Umbilical cord (tissue), 2 donors: ENCODE data around the gene BTNL3. TPM values are rescaled to one million over a fixed set of nuclear protein-coding genes. Genes with fewer than 3 reads are reported as not detected.
"Not testable (repeated sequence)": the region's sequence is repeated elsewhere in the genome, so short reads cannot be mapped to it uniquely, and the experiment has no call there.

Source experiments
- DNase-seq: peaks from one replicate; pipeline ENCODE4 v3.0.0-alpha.2; 2015; ENCODE audit warnings: low spot score
- total RNA-seq: library from RNA; depleted of rRNA; stranded (reverse); fragments of >200 nt; gene quantifications from one replicate; pipeline ENCODE4 v1.2.3, GENCODE V29; 2014; ENCODE audit warnings: low replicate concordance; ENCODE audit not compliant: insufficient read depth

Gene BTNL3
- total RNA-seq, result not detected

GRCh38 chr5:180988592-180988991 lies at the start of gene BTNL3:
TSS of gene BTNL3 (plus strand) at chr5:180988846. CDS start at chr5:180989029, 183 bp downstream.
- DNase-seq, result no peak

GRCh38 chr5:180950291-180950949 lies 38.2 kb upstream of the BTNL3 start:
- DNase-seq, result no peak

GRCh38 chr5:180959661-180960060 lies 29.0 kb upstream of the BTNL3 start:
- no peak for DNase-seq

GRCh38 chr5:180960209-180960608 lies 28.4 kb upstream of the BTNL3 start:
- no peak for DNase-seq

- DNase-seq, result no peak
Measured at GRCh38 chr5:180969406-180969805, 19.2 kb upstream of the BTNL3 start.

GRCh38 chr5:180970336-180970735 lies 18.3 kb upstream of the BTNL3 start:
- no peak for DNase-seq

- DNase-seq, result no peak
Measured at GRCh38 chr5:180970875-180971274, 17.8 kb upstream of the BTNL3 start.

- DNase-seq, result no peak
Measured at GRCh38 chr5:180974612-180975315, 13.9 kb upstream of the BTNL3 start.

GRCh38 chr5:180975338-180975737 lies 13.3 kb upstream of the BTNL3 start:
- no peak for DNase-seq

- DNase-seq, result peak; percentile 2
Measured at GRCh38 chr5:180976518-180976917, 12.1 kb upstream of the BTNL3 start.

GRCh38 chr5:180977852-180978251 lies 10.8 kb upstream of the BTNL3 start:
- no peak for DNase-seq

GRCh38 chr5:180982008-180982741 lies 6.5 kb upstream of the BTNL3 start:
- DNase-seq, result no peak

GRCh38 chr5:180988016-180988415 lies 630 bp upstream of the BTNL3 start:
- no peak for DNase-seq

GRCh38 chr5:180990086-180990881 lies 1.6 kb downstream of the BTNL3 start:
- DNase-seq, result no peak

GRCh38 chr5:180990882-180991242 lies 2.2 kb downstream of the BTNL3 start:
- DNase-seq, result no peak

GRCh38 chr5:181001947-181002346 lies 13.3 kb downstream of the BTNL3 start:
- no peak for DNase-seq

GRCh38 chr5:181005791-181006190 lies 17.1 kb downstream of the BTNL3 start:
- no peak for DNase-seq

- no peak for DNase-seq
Measured at GRCh38 chr5:181008136-181008535, 19.5 kb downstream of the BTNL3 start.

- DNase-seq, result not testable (repeated sequence)
Measured at GRCh38 chr5:181010018-181010417, 21.4 kb downstream of the BTNL3 start.

- not testable (repeated sequence) for DNase-seq
Measured at GRCh38 chr5:181014654-181015053, 26.0 kb downstream of the BTNL3 start.

- not testable (repeated sequence) for DNase-seq
Measured at GRCh38 chr5:181017448-181017847, 28.8 kb downstream of the BTNL3 start.

- no peak for DNase-seq
Measured at GRCh38 chr5:181020688-181021087, 32.0 kb downstream of the BTNL3 start.
